ENCODE results near the gene USP38.

- TF ChIP-seq CTCF (IDR thresholded peaks at IDR 0.05), result no peak
- TF ChIP-seq EZH2 (IDR thresholded peaks at IDR 0.05; ENCODE audit: borderline replicate concordance, insufficient read depth, low read depth, low read length, poor library complexity, severe bottlenecking), result no peak
Measured at GRCh38 chr4:143188136-143189088, 3.7 kb downstream of the USP38 start.

Data from B cell (primary cell).